HG02973 (cell line): ENCODE results near the gene NT5C3A.
A peak's percentile ranks its signal among the peaks of the same experiment; 100 is the strongest.
"Not testable (repeated sequence)": the region's sequence is repeated elsewhere in the genome, so short reads cannot be mapped to it uniquely, and the experiment has no call there.

Experiments
- ATAC-seq: cut with Tn5 transposase; IDR thresholded peaks from one replicate; pipeline ENCODE4 v1.9.1; 2021; ENCODE audit warnings: moderate library complexity; ENCODE audit not compliant: unreplicated experiment

The NT5C3A gene

GRCh38 chr7:32991068-32991585, 71.4 kb downstream of the NT5C3A start:
- not testable (repeated sequence) for ATAC-seq

GRCh38 chr7:32988148-32988547, 74.4 kb downstream of the NT5C3A start:
- ATAC-seq = not testable (repeated sequence)

GRCh38 chr7:32979902-32980301, 82.7 kb downstream of the NT5C3A start:
- not testable (repeated sequence) for ATAC-seq

- not testable (repeated sequence) for ATAC-seq
Measured at GRCh38 chr7:32979246-32979645, 83.3 kb downstream of the NT5C3A start.

- not testable (repeated sequence) for ATAC-seq
Measured at GRCh38 chr7:32977159-32977558, 85.4 kb downstream of the NT5C3A start.

GRCh38 chr7:32971967-32972366, 90.6 kb downstream of the NT5C3A start:
- ATAC-seq = not testable (repeated sequence)

GRCh38 chr7:32967268-32967582, 95.4 kb downstream of the NT5C3A start:
- ATAC-seq = not testable (repeated sequence)

- not testable (repeated sequence) for ATAC-seq
Measured at GRCh38 chr7:32966489-32967267, 95.9 kb downstream of the NT5C3A start.

GRCh38 chr7:32964461-32965159, 98.0 kb downstream of the NT5C3A start:
- ATAC-seq = peak; percentile 95
